ENCODE results near the gene CDH24. TPM values are rescaled to one million over a fixed set of nuclear protein-coding genes. Genes with fewer than 3 reads are reported as not detected.

CDH24 gene
- total and polyA plus RNA-seq, 2 of the 13 experiments (the other 11 are each of a cell fraction or from before 2014, with no cell fraction given), result 0.69 to 0.99 TPM

GRCh38 chr14:23104591-23105347, 47.4 kb upstream of the CDH24 start, which contains the start of gene CIROP (continued):
- no peak for TF ChIP-seq HOXA5 (CRISPR knock-in tag; IDR thresholded peaks at IDR 0.05)
- 0 out of 2 replicates have a peak, but pooled peaks have one; percentile 52 for TF ChIP-seq ZXDC (CRISPR knock-in tag; IDR thresholded peaks at IDR 0.05)
- no peak for TF ChIP-seq PAWR (CRISPR knock-in tag; IDR thresholded peaks at IDR 0.05; ENCODE audit: borderline replicate concordance)
- peak; percentile 6; the same call in 1 of the 2 replicates for TF ChIP-seq ETV5 (CRISPR knock-in tag; IDR thresholded peaks at IDR 0.05; ENCODE audit: borderline replicate concordance)
- no peak for TF ChIP-seq TBP (CRISPR knock-in tag; IDR thresholded peaks at IDR 0.05)
- peak; percentile 45 for TF ChIP-seq RXRA (CRISPR knock-in tag; IDR thresholded peaks at IDR 0.05)
- no peak for TF ChIP-seq ATF5 (CRISPR knock-in tag; IDR thresholded peaks at IDR 0.05; ENCODE audit: low read depth)
- peak; percentile 18; the same call in 1 of the 2 replicates for TF ChIP-seq ZNF501 (CRISPR knock-in tag; IDR thresholded peaks at IDR 0.05)
- TF ChIP-seq ZFY (CRISPR knock-in tag; IDR thresholded peaks at IDR 0.05), result 0 out of 2 replicates have a peak, but pooled peaks have one; percentile 7
- no peak for TF ChIP-seq THYN1 (CRISPR knock-in tag; IDR thresholded peaks at IDR 0.05; ENCODE audit: borderline replicate concordance, low read depth)
- TF ChIP-seq ZNF747 (CRISPR knock-in tag; IDR thresholded peaks at IDR 0.05; ENCODE audit: borderline replicate concordance), result no peak
- no peak for TF ChIP-seq MYC (CRISPR knock-in tag; IDR thresholded peaks at IDR 0.05; ENCODE audit: borderline replicate concordance)
- 0 out of 2 replicates have a peak, but pooled peaks have one; percentile 29 for TF ChIP-seq ZNF143 (CRISPR knock-in tag; IDR thresholded peaks at IDR 0.05)
- peak; percentile 98 for TF ChIP-seq ZNF770 (CRISPR knock-in tag; IDR thresholded peaks at IDR 0.05)
- TF ChIP-seq HNRNPK (IDR thresholded peaks at IDR 0.05; ENCODE audit: low read depth, low read length, poor library complexity, severe bottlenecking), result peak; percentile 79
- TF ChIP-seq CERS6 (CRISPR knock-in tag; IDR thresholded peaks at IDR 0.05), result no peak
- TF ChIP-seq ZNF687 (CRISPR knock-in tag; IDR thresholded peaks at IDR 0.05), result peak; percentile 32; the same call in 1 of the 2 replicates
- peak; percentile 71 for TF ChIP-seq ZNF737 (CRISPR knock-in tag; IDR thresholded peaks at IDR 0.05; ENCODE audit: borderline replicate concordance)
